Esophagus muscularis mucosa (tissue), 4 donors: Measurements from ENCODE around the gene OMA1. TPM values are rescaled to one million over a fixed set of nuclear protein-coding genes. Genes with fewer than 3 reads are reported as not detected.
"Not testable (repeated sequence)": the region's sequence is repeated elsewhere in the genome, so short reads cannot be mapped to it uniquely, and the experiment has no call there.

ENCODE experiments used
- DNase-seq: peaks from one replicate; pipeline ENCODE4 v3.0.0-alpha.2; 2017; ENCODE audit errors: extremely low spot score
- H3K27ac ChIP-seq, 4 donors: fragments of 200-600 bp; sonication (generic); replicated peaks in 1 of 4; 1 replicate in 3 of 4; 2 replicates in 1 of 4; pipeline ENCODE4 v1.5.1; 2016 to 2019; ENCODE audit warnings: mild to moderate bottlenecking in 1 of 4
- H3K27me3 ChIP-seq, 4 donors: fragments of 200-600 bp; sonication (generic); one replicate each; pipeline versions ENCODE4 v1.5.1 to v1.6.0; 2016 to 2019
- H3K36me3 ChIP-seq, 4 donors: fragments of 200-600 bp; sonication (generic); one replicate each; pipeline ENCODE4 v1.5.1; 2016 to 2019
- H3K4me1 ChIP-seq, 4 donors: fragments of 200-600 bp; sonication (generic); one replicate each; pipeline ENCODE4 v1.5.1; 2016 to 2019
- H3K4me3 ChIP-seq, 4 donors: fragments of 200-600 bp; sonication (generic); 1 replicate in 2 of 4; 2 replicates in 2 of 4; pipeline ENCODE4 v1.5.1; 2016 to 2019; ENCODE audit warnings: mild to moderate bottlenecking in 4 of 4, moderate library complexity in 1 of 4
- H3K9me3 ChIP-seq, 4 donors: fragments of 200-600 bp; sonication (generic); 1 replicate in 3 of 4; 2 replicates in 1 of 4; pipeline ENCODE4 v1.5.1; 2016 to 2019
- CTCF ChIP-seq, 3 experiments: fragments of 200-600 bp in 2 of 3; fragments of 450-650 bp in 1 of 3; sonication (generic) in 2 of 3; IDR thresholded peaks; one replicate each; pipeline ENCODE4 v1.5.1; 2017 to 2019; ENCODE audit warnings: antibody characterized with exemption in 3 of 3, mild to moderate bottlenecking in 2 of 3, moderate library complexity in 1 of 3
- EP300 ChIP-seq: sonication (generic); formaldehyde crosslinking; IDR thresholded peaks from one replicate; pipeline ENCODE4 v1.6.1; 2017; ENCODE audit warnings: antibody characterized with exemption
- POLR2A ChIP-seq: fragments of 450-650 bp; IDR thresholded peaks from one replicate; pipeline ENCODE4 v1.6.1; 2017; ENCODE audit warnings: antibody characterized with exemption, moderate library complexity, mild to moderate bottlenecking, low read depth
- POLR2AphosphoS5 ChIP-seq, 2 donors: sonication (generic); formaldehyde crosslinking; IDR thresholded peaks; one replicate each; pipeline ENCODE4 v1.6.1; 2017; ENCODE audit warnings: antibody characterized with exemption in 2 of 2
- WGBS: methylation state at CpG from one replicate; pipeline ENCODE4 v1.1.5; 2018; 5-methylcytosine and 5-hydroxymethylcytosine counted together
- intact Hi-C: fragments of 100-400 bp; cut with DNase I; formaldehyde crosslinking; loops from one replicate; pipeline ENCODE4 v1.15.1; 2023
- total RNA-seq, 4 donors: library from RNA; depleted of rRNA; stranded (reverse); fragments of >200 nt; gene quantifications; one replicate each; pipeline versions ENCODE4 v1.1.0 to v1.2.1, GENCODE V29; 2016

The OMA1 gene
- total RNA-seq, 4 donors from 2014 or later = 25.8 to 53.6 (median 32.9) TPM

DNA sequence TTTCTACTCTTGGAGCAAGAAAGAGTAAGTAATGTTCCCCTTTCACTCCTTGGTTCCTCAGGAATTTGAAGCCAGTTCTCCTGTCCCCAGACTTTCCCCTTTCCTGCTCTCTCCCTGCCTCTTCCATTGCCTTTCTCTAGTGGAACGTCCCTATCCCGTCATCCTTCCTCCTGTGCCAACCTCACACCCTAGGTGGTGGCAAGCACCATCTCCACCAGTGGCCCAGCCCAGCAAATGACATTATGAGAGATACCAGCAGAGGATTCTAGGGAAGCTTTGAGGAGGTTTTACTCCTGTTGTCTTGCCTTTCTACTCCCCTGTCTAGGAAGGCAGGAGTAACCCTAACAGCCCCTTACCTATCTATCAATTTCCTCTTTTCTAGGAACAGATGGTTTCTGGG lies 38.6 kb upstream of the OMA1 start:
- peak overlapping the region; percentile 58 to 76 (median 71) for H3K27ac ChIP-seq
- H3K4me3 ChIP-seq = no peak overlapping the region
- no peaks in the 10 kb centered on the region for H3K9me3 ChIP-seq
- H3K36me3 ChIP-seq = no peaks in the 10 kb centered on the region
- H3K27me3 ChIP-seq = no peaks in the 10 kb centered on the region
- intact Hi-C loops = no loop called here
- H3K4me1 ChIP-seq = peaks cover 0 to 49% (median 36%) of the 10 kb centered on the region in 4 donors
- DNase-seq = no peak
- WGBS = 78% methylated on average over 2 of the region's 2 CpGs
- TF ChIP-seq EP300 (no peak), CTCF (IDR thresholded peaks at IDR 0.05) (no peak), POLR2AphosphoS5 (IDR thresholded peaks at IDR 0.05) (no peak), POLR2A (no peak)

DNA sequence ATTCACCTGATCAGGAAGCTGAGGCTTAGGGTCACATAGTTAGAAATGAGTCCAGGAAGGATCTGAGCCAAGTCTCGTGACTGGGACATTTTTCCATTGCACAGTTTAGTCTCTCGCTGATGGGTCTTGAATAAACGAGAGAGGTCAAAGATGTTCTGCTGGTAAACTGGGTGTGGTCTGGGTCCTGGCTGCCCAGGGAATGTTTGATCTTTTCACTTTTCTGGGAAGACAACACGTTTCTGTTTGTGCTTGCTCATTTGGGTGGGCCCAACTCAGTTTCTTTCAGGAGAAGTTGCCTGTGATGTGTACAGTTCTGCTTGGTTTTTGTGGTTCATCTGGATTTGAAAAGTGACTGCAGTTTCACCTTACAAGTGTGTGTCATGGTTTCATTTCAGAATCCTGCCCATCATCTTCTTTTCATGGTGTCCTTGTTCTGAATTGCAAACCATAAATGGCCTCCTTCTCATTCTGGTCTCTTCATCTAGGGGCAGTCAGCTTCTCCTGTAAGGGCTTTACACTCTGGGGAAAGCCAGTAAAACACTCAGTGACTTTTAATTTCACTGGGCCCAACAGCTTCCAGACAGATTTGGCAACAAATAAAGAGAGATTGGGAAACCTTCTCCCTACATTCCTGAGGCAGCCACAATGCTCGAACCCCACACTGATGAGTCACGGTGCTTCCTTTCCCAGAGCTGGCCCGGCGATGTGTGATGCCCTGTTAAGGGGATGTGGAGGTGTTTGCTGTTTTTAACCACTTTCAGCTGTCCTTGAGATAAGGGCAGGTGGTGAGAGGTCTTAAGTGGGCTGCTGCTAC lies 37.8 kb upstream of the OMA1 start:
- Histone ChIP-seq H3K9me3 (no peaks in the 10 kb centered on the region), H3K27ac (peak overlapping the region; percentile 58 to 76 (median 71)), H3K4me1 (peaks cover 0 to 49% (median 36%) of the 10 kb centered on the region in 4 donors), H3K27me3 (no peaks in the 10 kb centered on the region), H3K4me3 (no peak overlapping the region), H3K36me3 (no peaks in the 10 kb centered on the region)
- intact Hi-C loops = loop anchor here (5.0 kb wide), 1 partner anchor 37 kb away; the partner anchor contains the start of gene OMA1
- TF ChIP-seq EP300 = no peak
- TF ChIP-seq POLR2A = no peak
- no peak for TF ChIP-seq CTCF (IDR thresholded peaks at IDR 0.05)
- TF ChIP-seq POLR2AphosphoS5 (IDR thresholded peaks at IDR 0.05) = peak; percentile 64 to 68
- no peak for DNase-seq
- WGBS = 16% methylated on average over 8 of the region's 8 CpGs

DNA sequence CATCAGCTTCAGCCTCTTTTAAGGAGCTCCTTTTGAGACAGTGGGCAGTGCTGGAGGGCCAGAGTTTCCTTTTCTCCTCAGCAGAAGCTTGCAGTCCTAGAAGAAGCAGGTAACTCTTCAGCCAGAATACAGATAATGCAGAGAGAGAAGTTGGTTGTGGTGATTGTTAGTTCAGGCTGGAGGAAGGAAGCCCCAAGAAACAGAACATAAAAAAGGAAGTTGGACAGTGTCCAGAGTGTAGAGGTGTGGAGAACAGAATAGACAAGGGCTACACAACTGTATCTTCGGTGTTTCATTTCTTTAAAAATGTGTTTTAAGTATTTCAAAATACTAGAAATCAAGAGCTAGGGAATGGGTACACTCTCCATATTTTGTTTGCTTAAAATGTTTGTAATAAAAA lies 37.0 kb upstream of the OMA1 start:
- Histone ChIP-seq H3K27ac (peak overlapping the region; percentile 14 to 71 (median 64)), H3K36me3 (no peaks in the 10 kb centered on the region), H3K9me3 (no peaks in the 10 kb centered on the region), H3K4me1 (peaks cover 0 to 49% (median 36%) of the 10 kb centered on the region in 4 donors), H3K27me3 (peaks cover 0 to under 1% (median 0%) of the 10 kb centered on the region in 4 donors), H3K4me3 (no peak overlapping the region)
- no peak for DNase-seq
- 25% methylated on average over 1 of the region's 1 CpG for WGBS
- intact Hi-C loops = loop anchor here (5.0 kb wide), 1 partner anchor 36 kb away; the partner anchor contains the start of gene OMA1
- TF ChIP-seq CTCF (IDR thresholded peaks at IDR 0.05) = no peak
- no peak for TF ChIP-seq POLR2AphosphoS5 (IDR thresholded peaks at IDR 0.05)
- no peak for TF ChIP-seq POLR2A
- TF ChIP-seq EP300 = no peak

GRCh38 chr1:58582143-58582542 lies 35.6 kb upstream of the OMA1 start:
- not testable (repeated sequence) for H3K36me3 ChIP-seq, H3K27ac ChIP-seq, H3K4me3 ChIP-seq, DNase-seq, H3K9me3 ChIP-seq
- Histone ChIP-seq H3K4me1 (peaks cover 0 to 50% (median 43%) of the 10 kb centered on the region in 4 donors), H3K27me3 (peaks cover 0 to 11% (median 4%) of the 10 kb centered on the region in 4 donors)
- 96% methylated on average over 1 of the region's 1 CpG for WGBS
- intact Hi-C loops = loop anchor here (5.0 kb wide), 1 partner anchor 35 kb away; the partner anchor contains the start of gene OMA1

- no peak overlapping the region for H3K27ac ChIP-seq
Measured at GRCh38 chr1:58581641-58582040, 35.1 kb upstream of the OMA1 start.

More at GRCh38 chr1:58581641-58582040, 35.1 kb upstream of the OMA1 start:
- 78% methylated on average over 2 of the region's 2 CpGs for WGBS
- Histone ChIP-seq H3K36me3 (no peaks in the 10 kb centered on the region), H3K9me3 (no peaks in the 10 kb centered on the region), H3K27me3 (peaks cover 0 to 16% (median 9%) of the 10 kb centered on the region in 4 donors), H3K4me1 (peaks cover 3 to 50% (median 45%) of the 10 kb centered on the region in 4 donors), H3K4me3 (no peak overlapping the region)
- TF ChIP-seq EP300 (no peak), POLR2AphosphoS5 (IDR thresholded peaks at IDR 0.05) (no peak)
- no peak for DNase-seq
- intact Hi-C loops = loop anchor here (5.0 kb wide), 1 partner anchor 34 kb away; the partner anchor contains the start of gene OMA1
